ENCODE results near the gene LRRK1.

Gene LRRK1

GRCh38 chr15:101004500-101004899 lies 85.3 kb downstream of the LRRK1 start:
- H3K4me3 ChIP-seq (ENCODE audit: low read depth, low read length, poor library complexity, severe bottlenecking), result no peak overlapping the region
- H3K4me1 ChIP-seq (ENCODE audit: insufficient read depth, low read length, severe bottlenecking), result peaks cover 32% of the 10 kb centered on the region
- H3K27me3 ChIP-seq (ENCODE audit: insufficient read depth, low read length), result no peaks in the 10 kb centered on the region
- no peak overlapping the region for H3K9ac ChIP-seq (ENCODE audit: low read length)
- H3K4me2 ChIP-seq (ENCODE audit: low read length), result no peak overlapping the region
- no peak overlapping the region for H3K27ac ChIP-seq (ENCODE audit: low read depth, low read length, poor library complexity, severe bottlenecking)
- TF ChIP-seq EZH2 (IDR thresholded peaks at IDR 0.05; ENCODE audit: borderline replicate concordance, low read length), result no peak
- H3K79me2 ChIP-seq (ENCODE audit: insufficient read depth, low read length), result no peaks in the 10 kb centered on the region
- no peak overlapping the region for H2AFZ ChIP-seq (ENCODE audit: low read length)
- no peaks in the 10 kb centered on the region for H3K9me2 ChIP-seq (ENCODE audit: low read depth, low read length)
- H3K36me3 ChIP-seq (ENCODE audit: insufficient read depth, low read length), result peaks cover 67% of the 10 kb centered on the region
- no peaks in the 10 kb centered on the region for H4K20me1 ChIP-seq (ENCODE audit: insufficient read depth, low read length)
- H3F3A ChIP-seq (ENCODE audit: insufficient read depth, low read length), result no peaks in the 10 kb centered on the region
- no peaks in the 10 kb centered on the region for H3K9me3 ChIP-seq (ENCODE audit: low read length)

- Histone ChIP-seq H2AFZ (ENCODE audit: low read length) (no peak overlapping the region), H3K27me3 (ENCODE audit: insufficient read depth, low read length) (no peaks in the 10 kb centered on the region), H3K4me3 (ENCODE audit: low read depth, low read length, poor library complexity, severe bottlenecking) (no peak overlapping the region), H3K4me2 (ENCODE audit: low read length) (no peak overlapping the region), H3K79me2 (ENCODE audit: insufficient read depth, low read length) (no peaks in the 10 kb centered on the region), H3K36me3 (ENCODE audit: insufficient read depth, low read length) (peaks cover 67% of the 10 kb centered on the region), H4K20me1 (ENCODE audit: insufficient read depth, low read length) (no peaks in the 10 kb centered on the region), H3F3A (ENCODE audit: insufficient read depth, low read length) (no peaks in the 10 kb centered on the region), H3K9me3 (ENCODE audit: low read length) (no peaks in the 10 kb centered on the region), H3K27ac (ENCODE audit: low read depth, low read length, poor library complexity, severe bottlenecking) (no peak overlapping the region), H3K4me1 (ENCODE audit: insufficient read depth, low read length, severe bottlenecking) (peaks cover 32% of the 10 kb centered on the region), H3K9ac (ENCODE audit: low read length) (no peak overlapping the region), H3K9me2 (ENCODE audit: low read depth, low read length) (no peaks in the 10 kb centered on the region)
- no peak for TF ChIP-seq CTCF (IDR thresholded peaks at IDR 0.05; ENCODE audit: low read length)
- no peak for TF ChIP-seq EZH2 (IDR thresholded peaks at IDR 0.05; ENCODE audit: borderline replicate concordance, low read length)
These were observed 86.0 kb downstream of the LRRK1 start for GRCh38 chr15:101004986-101005747.

GRCh38 chr15:101006931-101007691 lies 88.0 kb downstream of the LRRK1 start:
- no peak for TF ChIP-seq EZH2 (IDR thresholded peaks at IDR 0.05; ENCODE audit: borderline replicate concordance, low read length)
- peak; percentile 97 for TF ChIP-seq CTCF (IDR thresholded peaks at IDR 0.05; ENCODE audit: low read length)
- Histone ChIP-seq H3K9me2 (ENCODE audit: low read depth, low read length) (no peaks in the 10 kb centered on the region), H2AFZ (ENCODE audit: low read length) (no peak overlapping the region), H3K27me3 (ENCODE audit: insufficient read depth, low read length) (no peaks in the 10 kb centered on the region), H3K79me2 (ENCODE audit: insufficient read depth, low read length) (no peaks in the 10 kb centered on the region), H4K20me1 (ENCODE audit: insufficient read depth, low read length) (no peaks in the 10 kb centered on the region), H3K36me3 (ENCODE audit: insufficient read depth, low read length) (peaks cover 66% of the 10 kb centered on the region), H3K4me2 (ENCODE audit: low read length) (peak overlapping the region; percentile 79; the same call in 1 of the 2 replicates), H3K4me3 (ENCODE audit: low read depth, low read length, poor library complexity, severe bottlenecking) (peak overlapping the region; percentile 58), H3K4me1 (ENCODE audit: insufficient read depth, low read length, severe bottlenecking) (peaks cover 32% of the 10 kb centered on the region), H3K27ac (ENCODE audit: low read depth, low read length, poor library complexity, severe bottlenecking) (peak overlapping the region; percentile 78), H3F3A (ENCODE audit: insufficient read depth, low read length) (no peaks in the 10 kb centered on the region), H3K9ac (ENCODE audit: low read length) (peak overlapping the region; percentile 34; the same call in 1 of the 2 replicates), H3K9me3 (ENCODE audit: low read length) (no peaks in the 10 kb centered on the region)
